Measurements from ENCODE around the gene ZNF217.
"Not testable (repeated sequence)": the region's sequence is repeated elsewhere in the genome, so short reads cannot be mapped to it uniquely, and the experiment has no call there.

The ZNF217 gene

DNA sequence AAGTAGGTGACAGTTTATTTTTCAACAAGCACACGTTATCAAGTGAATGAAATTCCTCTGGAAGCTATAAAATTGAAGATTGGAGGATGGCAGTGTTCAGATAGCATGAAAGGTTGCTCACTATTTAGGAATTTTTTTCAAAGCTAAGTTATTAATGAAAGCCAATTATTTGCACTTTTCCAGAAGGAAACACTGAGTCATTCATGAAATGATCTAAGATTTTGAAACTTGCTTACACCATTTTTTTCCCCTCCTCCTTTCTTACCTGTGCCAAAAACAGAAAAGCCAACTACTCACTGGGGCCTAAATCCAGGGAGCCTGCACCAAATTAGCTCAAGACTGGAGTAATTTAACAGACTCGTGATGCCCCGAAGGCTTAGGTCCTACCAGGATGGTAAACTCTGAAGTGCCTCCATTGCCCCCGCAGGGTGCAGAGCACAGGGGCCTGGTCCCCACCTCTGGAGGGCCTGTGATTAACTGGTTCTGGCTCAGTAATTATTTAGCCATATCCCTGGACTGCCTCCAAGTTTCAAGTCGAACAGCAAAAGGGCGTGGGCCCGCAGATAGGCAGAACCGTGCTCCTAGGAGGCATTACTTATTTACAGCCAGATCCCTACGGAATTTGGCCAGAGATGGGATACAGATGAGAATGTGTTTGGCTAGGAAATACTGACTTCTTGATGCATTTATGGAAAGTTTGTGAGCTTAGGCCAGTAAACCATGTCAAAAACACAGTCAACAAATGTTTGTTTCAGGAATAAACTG is 28.0 kb upstream of the ZNF217 start:
- no peak for DNase-seq

DNA sequence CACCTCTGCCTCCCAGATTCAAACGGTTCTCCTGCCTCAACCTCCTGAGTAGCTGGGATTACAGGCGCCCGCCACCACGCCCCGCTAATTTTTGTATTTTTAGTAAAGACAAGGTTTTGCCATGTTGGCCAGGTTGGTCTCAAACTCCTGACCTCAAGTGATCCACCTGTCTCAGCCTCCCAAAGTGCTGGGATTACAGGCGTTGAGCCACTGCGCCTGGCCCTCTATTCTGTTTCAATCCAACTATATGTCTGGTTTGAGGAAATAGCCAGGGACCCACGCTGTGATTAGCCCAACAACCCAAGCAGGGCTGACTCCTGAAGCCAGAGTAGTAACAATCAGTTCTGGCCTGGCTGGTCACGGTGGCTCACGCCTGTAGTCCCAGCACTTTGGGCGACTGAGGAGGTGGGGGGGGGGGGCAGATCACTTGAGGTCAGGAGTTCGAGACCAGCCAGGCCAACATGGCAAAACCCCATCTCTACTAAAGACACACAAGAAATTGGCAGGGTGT is 24.9 kb upstream of the ZNF217 start:
- DNase-seq, result not testable (repeated sequence)

DNA sequence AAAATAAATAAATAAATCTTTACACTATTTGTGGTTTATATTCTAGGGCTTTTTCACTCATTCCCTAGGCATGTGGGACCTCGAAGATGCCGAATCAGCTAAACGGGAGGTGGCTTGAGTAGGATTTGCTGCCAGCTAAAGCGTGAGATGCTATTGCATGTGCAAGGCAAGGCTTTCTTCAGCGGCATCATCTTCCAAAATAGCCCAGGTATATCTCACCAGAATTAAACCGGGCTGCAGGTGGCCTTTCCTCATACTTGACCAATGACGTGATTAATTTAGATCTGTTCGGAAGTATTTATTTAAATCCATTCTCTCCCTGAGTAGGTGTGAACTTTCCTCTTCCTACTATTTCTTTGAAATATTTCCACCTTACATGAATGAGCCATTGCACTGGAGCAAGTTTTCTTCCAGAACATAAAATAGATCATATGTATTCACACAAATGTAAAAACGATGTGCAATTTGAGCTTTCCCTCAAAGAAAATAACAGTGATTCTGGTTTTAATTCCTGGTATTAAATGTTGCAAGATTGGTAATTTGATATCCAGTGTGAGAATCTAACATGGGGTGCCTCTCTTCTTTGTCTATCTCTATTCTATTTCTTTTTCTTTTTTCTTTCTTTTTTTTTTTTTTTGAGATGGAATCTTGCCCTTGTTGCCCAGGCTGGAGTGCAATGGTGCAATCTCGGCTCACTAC is 24.3 kb upstream of the ZNF217 start:
- DNase-seq, result no peak

DNA sequence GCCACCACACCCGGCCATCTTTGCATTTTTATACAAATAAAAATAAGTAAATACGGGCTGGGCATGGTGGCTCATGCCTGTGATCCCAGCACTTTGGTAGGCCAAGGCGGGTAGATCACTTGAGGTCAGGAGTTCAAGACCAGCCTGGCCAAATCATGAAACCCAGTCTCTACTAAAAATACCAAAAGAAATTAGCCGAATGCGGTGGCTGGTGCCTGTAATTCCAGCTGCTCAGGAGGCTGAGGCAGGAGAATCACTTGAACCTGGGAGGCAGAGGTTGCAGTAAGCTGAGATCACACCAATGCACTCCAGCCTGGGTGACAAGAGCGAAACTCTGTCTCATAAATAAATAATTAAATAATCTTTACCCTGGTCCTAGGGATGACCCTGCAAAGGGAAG is 22.9 kb upstream of the ZNF217 start:
- DNase-seq, result not testable (repeated sequence)

DNA sequence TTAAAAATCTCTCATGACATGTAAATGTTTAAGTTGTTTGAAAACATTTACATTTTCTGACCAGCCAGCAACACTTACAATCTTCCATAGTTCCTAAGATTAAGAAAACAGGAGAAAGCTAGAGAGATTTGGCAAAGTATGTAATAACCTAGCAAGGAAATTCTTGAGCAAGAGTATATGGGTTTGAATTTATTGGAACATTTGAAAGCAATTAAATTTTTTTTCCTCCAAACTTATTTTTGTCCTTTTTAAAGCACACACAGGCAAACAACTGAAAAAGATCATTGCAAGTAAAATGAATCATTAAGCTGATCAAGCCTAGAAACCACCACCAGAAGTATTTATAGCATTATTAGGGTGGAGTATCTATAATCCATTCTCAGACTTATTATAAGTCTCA is 20.1 kb upstream of the ZNF217 start:
- DNase-seq, result no peak

DNA sequence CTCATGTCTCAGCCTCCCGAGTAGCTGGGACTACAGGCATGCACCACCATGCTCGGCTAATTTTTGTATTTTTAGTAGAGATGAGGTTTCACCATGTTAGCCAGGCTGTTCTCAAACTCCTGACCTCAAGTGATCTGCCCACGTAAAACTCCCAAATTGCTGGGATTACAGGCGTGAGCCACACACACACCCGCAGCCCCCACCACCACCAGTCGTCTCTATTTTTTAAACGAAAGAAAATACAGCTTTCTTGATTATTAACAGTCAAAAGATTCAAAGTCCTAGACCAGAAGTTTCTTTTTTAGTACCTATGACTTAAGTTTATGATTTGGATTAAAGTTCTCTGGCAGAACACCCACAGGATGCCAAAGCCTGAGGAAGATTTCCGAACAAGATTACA is 18.6 kb upstream of the ZNF217 start:
- DNase-seq, result not testable (repeated sequence)

DNA sequence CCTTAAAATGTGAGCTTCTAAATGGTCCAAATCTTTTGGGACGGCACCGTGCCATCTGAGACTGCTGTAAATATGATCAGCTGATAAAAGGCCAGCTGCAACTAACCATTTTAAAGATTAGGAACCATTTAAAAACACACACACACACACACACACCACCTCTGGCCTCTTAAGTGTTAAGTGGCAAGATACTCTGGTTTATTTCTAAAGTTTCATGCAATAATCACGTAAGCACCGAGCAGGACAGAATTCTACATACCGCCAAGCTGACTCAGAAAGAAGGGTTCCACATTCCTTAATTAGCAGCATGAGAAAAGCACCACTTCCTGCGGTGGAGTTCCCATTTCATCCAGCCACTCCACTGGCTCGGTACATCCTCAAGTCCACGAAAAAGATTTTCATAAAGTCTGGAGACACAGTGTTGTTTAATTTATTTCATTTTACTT is 17.8 kb upstream of the ZNF217 start:
- DNase-seq, result no peak

DNA sequence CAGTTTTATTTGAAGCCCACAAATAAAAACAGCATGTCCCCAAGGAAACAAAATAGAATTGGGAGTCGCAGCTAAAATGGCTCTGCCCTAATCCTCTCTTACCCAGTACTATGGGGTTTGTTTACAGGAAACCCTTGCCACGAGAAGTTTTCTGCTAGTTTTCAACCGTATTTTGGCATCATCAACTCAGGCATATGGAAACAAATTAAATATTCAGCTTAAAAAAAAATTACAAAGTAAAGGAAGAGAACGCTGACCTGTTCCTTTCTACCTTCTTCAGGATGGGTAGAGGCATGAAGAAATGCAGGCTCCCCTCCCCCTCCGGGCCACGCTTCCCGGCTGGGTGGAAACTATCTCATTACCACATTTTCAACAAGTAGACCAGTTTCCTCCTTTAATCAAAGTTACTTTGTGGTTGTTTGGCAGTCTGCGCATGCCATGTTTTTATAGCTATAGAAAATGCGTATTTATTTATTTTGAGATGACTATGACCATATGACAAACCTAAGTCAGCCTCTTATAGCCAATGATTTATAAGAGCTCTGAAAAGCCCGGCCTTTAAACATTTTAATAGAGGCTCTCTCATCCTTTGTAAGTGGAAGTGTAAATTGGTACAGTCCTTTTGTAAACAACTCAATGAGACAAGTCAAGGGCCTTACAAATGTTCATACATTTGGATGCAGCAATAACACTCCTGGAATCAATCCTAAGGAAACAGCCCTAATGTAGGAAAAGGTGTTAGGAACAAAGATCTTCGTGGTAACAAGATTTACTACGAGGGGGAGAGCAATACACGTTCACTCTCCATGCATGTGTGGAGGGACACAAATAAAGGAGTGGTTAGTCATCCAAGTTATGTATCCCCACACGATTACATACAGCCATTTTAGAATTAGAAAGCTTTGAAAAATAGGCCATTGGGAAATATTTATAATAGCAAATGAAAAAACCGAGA is 16.1 kb upstream of the ZNF217 start:
- DNase-seq, result no peak

DNA sequence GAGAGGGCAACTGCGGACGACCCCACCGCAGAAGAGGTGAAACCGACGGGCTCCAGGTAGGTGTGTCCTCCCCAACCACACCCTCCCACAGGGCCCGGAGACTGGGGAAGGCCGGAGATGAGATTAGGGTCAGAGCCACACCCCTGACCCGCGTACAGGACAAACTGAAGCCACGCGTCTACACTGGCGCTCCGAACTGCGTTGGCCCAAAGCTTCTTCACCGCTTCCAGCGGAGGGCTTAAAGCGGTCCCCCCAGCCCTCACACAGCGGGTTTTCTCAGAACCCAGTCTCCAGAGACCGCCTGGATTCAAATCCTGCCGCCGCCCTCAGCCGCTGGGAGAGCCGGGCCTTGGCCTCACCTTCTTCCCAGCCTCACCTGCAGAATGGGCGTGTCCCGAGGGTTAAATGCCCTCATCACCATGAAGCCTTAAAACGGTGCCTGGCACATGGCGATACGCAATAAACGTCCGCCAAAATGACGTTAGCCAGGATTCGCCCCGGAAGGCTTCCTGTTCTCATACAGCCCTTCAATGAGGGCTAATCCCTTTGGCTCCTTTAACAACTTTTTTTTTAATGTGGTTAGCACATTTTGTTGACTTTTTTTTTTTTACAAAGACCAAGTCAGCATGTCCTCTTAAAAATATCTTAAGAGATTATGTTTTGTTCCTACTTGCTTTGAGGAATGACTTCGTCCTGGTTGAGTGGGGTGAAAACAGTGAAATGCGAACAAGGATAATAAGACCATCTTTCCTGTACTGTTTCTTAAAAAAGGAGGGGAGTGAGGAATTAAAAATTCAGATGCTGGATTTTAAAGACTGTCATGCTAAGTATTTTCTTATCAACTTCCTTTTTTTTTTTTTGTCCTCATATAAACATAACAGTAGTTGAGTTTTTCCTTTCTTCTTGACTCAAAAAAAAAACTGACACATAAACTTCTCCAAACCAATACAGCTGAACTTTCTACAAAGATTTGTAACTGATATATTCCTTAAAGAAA is 15.1 kb upstream of the ZNF217 start:
- DNase-seq, result no peak

DNA sequence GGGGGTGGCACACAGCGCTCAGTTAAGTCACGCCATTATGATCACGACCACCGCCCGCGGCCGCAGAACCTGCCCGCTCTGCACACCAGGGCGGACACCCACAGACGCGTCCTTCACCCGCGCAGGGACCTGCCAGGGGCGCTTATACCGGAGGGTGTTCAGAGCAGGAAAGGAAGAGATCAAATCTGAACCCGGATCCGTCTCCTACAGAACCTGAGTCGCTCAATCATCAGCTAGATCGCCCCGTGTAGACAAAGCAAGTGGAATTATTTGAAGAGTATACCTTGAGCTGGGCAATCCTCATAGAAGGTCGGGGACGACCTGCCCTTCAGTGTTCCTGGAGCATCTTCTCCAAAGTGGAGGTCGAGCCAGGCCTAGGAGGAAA is 14.4 kb upstream of the ZNF217 start:
- DNase-seq, result no peak

DNA sequence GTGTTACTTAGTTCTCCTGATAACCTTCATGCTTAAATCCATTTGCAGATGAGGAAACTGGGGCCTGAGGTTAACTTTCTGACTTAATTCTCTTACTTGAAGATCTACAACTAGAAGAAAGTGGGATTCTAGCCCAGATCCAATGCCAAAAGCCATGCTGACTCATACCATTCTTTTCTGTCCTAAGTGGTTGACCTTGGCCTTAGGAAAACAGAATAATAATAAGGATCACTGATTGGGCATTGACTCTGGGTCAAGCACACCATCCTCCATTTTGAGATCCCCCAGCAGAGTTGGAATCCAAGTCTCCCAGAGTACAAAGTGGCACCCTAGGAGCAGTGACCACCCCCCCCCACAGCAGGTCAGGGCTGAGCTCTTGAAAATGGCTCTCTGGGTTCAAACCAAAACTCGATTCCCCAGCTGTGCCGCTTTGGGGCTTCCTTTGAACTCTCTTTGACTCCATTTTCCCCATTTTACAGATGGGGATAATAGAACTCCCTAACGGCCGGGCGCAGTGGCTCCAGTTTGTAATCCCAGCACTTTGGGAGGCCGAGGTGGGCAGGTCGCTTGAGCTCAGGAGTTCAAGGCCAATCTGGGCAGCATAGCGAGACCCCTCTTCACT is 12.8 kb upstream of the ZNF217 start:
- no peak for DNase-seq

DNA sequence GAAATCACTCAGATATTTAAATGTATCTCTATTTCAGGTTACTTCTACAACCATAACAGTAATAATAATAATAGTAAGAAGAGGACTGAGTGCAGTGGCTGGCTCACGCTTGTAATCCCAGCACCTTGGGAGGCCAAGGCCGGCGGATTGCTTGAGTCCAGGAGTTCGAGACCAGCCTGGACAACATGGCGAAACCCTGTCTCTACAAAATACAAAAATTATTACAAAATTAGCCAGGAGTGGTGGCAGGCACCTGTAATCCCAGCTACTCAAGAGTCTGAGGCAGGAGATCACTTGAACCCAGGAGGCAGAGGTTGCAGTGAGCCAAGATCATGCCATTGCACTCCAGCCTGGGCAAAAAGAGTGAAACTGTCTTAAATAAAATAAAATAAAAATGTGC is 11.8 kb upstream of the ZNF217 start:
- not testable (repeated sequence) for DNase-seq

DNA sequence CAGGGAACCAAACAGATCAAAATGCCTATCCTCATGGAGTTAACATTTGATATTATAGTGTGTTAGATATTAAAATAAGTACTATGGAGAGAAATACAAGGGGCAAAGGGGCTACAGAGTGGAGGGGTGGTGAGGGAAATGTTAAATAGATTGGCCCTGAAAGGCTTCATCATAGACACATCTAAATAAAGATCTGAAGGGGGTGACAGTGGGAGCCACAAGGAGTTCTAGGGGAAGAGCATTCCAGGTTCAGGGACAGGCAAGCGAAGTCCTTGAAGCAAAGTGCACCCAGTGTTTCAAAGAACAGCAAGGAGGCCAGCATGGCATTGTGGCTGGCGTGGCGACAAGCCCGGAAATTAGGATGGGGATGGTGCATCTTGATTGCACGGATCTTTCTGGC is 11.2 kb upstream of the ZNF217 start:
- not testable (repeated sequence) for DNase-seq

DNA sequence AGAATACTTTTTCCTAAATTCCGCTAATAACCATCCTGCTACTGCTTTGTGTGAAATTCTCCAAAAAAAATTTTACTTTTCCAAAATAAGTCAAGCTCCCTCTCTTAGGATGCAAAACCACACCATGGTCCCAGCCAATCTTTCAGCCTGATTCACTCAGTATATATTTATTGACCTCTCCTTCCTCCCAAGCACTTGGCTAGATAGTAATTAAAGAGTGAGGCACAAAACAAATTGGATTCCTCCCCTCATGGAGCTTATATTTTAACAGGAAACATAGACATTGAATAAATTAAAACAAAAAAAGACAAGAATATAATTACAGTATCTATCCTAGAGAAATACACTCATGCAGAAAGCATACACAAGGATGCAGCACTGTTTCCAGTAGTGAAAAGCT is 9.0 kb upstream of the ZNF217 start:
- no peak for DNase-seq

DNA sequence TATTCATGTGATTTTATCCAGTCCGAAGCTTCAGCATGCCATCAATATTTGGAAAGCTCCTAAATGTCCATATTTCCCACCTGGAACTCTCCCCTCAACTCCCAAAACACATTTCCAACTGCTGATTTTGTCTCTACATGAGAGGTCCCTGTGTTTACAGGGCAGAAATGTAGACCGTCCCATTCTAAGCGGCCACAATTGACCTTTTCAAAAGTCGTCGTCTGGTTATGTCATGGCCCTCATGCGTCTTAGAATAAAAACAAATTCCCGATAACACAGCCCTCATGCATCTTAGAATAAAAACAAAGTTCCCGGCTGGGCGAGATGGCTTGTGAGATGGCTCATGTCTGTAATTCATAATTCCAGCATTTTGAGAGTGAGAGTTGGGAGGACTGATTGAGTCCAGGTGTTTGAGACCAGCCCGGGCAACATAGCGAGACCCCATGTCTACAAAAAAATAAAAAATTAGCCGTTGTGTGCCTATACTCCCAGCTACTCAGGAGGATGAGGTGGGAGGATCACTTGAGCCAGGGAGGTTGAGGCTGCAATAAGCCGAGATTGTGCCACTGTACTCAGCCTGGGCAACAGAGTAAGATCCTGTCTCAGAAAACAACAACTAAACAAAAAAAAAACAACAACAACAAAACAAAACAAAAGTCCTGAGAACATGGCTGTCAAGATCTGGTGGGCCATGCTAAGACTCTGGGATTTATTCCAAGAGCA is 6.4 kb upstream of the ZNF217 start:
- DNase-seq, result no peak

DNA sequence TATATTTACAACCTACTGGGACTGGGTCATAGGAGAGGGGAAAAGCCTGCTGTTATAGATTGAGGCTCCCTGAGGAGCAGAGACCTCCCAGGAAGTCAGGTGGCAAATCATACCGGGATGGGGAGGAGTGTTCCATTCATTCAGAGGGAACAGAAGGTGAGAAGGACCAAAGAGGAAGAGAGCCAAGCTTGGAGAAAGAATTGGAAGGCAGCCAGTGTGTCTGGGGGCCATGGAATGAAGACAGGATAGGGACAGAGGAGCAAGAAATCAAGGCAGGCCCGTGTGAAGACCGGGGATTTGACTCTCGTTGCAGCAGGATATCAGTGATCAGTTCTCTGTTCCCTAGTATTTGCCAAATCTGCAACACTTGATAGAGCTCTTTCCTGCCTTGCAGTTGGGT is 5.7 kb upstream of the ZNF217 start:
- DNase-seq, result no peak

DNA sequence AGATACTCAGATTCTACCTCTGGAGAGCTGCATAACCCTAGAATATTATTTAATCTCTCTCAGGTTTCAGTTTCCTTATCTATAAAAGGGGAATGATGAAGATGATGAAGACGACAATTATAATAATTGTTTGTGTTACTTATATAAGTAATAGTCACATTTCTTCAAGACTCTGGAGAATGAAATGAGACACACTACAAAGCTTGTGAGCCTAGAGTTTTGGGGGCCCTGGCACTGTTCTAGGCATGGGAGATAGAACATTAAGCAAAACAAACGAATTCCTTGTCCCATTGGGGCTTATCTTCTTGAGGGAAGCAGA is 5.4 kb upstream of the ZNF217 start:
- DNase-seq, result no peak

DNA sequence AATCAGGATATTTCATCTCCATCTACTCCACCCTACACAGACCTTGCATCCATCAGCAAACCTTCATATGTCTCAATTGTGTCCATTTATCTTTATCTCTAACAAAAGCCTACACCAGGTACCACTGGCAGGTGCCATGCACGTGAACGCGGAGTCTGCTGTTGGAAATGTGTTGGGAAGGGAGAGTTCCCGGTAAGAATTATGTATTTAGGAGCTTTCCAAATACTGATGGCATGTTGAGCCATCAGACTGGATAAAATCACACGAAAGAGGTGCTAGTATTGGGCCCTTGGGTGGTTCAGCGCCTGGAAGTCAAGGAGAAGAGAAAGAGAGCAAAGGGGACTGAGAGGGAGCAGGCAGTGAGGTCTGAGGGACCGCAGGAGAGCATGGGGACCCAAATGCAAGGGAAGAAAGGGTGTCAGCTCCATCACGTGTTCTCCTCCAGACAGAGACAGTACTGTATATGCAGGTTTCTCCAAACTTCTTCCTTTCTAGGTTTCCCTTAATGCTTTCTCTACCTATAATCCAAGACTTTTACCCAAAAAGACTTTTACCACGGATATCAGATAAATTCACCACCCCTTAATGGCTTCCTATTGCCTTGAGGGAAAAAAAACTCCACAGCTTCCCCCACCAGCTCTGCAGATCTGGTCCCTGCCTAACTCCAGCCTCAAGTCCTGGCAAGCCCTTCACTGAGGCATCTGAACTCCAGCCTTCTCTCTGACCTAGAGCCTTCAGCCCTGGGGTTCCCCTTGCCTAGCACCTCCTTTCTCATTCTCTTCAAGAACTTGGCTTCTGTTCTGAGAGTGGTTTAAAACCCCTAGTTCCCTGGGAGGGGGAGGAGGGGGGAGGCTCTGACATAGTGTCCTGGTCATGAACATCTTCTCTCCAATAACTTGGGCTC is 4.8 kb upstream of the ZNF217 start:
- no peak for DNase-seq

DNA sequence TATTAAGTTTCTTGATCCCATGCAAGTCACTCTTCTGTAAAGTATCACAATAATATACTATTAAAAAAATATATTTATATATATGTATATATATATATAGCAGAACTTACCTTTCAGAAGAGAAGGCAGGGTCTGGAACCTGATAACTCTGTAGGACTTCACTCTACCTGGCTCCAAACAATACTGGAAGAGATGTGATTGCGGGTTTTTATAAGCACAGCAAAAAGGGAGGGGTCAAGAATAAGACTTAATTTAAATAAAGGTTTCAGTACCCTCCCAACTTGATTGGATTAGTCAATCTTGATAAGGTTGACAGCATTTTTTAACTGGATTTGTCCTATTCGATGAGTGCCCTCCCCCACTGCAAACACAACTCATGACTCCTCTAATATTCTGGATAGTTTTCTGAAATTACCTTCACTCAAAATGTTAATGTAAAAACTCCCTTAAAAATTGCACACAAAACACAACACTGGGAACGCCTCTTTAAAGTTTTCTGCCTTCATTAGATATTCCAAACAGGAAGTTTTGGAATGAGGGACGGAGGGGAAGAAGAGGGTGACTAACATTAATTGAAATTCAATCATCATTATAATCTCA is 4.0 kb upstream of the ZNF217 start:
- no peak for DNase-seq
